Epithelial cell of prostate (primary cell): ENCODE data around the gene ARRDC2.
"Not testable (repeated sequence)": the region's sequence is repeated elsewhere in the genome, so short reads cannot be mapped to it uniquely, and the experiment has no call there.

ENCODE experiments used
- DNase-seq: peaks from one replicate; pipeline ENCODE4 v3.0.0-alpha.2; 2011; ENCODE audit warnings: low read depth, low spot score
- H3K27ac ChIP-seq: fragments of 450-650 bp; 2 replicates; pipeline ENCODE4 v1.5.1; 2017; ENCODE audit warnings: mild to moderate bottlenecking

ARRDC2 gene

GRCh38 chr19:18007917-18008673 lies at the start of gene ARRDC2:
Gene ARRDC2, plus strand, starts transcription at chr19:18008170. Its CDS starts 141 bp downstream, at chr19:18008311.
- H3K27ac ChIP-seq: peak within 1 kb of the TSS; percentile 11
- no peak for DNase-seq

DNA sequence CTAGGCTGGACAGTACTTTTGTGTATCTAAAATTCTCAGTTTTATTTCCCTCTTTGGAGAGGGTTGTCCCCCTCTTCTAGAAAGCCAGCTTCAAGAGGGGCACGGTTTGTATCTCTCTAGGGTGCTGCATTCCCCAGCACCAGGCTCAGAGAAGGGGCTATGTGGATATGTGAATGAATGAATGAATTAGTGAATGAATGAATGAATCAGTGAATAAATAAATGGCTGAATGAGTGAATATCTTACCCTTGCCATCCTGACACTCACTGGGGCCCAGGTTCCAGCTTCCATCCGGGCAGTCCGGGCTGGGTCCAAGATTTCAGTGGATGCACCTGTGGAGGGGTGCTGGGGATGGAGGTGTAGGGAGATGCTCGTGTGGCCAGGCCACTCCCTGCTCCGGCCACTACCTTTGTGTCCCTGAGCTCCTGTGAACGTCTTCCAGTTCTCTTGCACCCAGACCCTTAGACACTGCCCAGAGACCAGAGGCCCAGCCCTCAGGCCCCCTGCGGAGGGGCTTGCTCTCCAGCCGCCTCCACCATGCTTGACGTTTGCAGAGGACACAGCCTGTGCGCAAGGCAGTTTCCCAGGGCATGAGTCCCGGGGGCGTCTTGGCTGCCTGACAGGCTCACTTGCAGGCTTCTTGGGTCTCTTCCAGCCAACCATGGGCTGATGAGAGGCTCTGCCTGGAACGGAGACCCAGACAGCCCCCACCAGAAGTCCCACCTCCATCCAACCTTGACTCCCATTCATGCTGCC lies 43.9 kb upstream of the ARRDC2 start:
- H3K27ac ChIP-seq: no peak overlapping the region
- no peak for DNase-seq

GRCh38 chr19:17965370-17966128 lies 42.4 kb upstream of the ARRDC2 start:
- no peak overlapping the region for H3K27ac ChIP-seq
- DNase-seq: no peak

GRCh38 chr19:17966129-17966483 lies 41.9 kb upstream of the ARRDC2 start:
- no peak for DNase-seq
- no peak overlapping the region for H3K27ac ChIP-seq

DNA sequence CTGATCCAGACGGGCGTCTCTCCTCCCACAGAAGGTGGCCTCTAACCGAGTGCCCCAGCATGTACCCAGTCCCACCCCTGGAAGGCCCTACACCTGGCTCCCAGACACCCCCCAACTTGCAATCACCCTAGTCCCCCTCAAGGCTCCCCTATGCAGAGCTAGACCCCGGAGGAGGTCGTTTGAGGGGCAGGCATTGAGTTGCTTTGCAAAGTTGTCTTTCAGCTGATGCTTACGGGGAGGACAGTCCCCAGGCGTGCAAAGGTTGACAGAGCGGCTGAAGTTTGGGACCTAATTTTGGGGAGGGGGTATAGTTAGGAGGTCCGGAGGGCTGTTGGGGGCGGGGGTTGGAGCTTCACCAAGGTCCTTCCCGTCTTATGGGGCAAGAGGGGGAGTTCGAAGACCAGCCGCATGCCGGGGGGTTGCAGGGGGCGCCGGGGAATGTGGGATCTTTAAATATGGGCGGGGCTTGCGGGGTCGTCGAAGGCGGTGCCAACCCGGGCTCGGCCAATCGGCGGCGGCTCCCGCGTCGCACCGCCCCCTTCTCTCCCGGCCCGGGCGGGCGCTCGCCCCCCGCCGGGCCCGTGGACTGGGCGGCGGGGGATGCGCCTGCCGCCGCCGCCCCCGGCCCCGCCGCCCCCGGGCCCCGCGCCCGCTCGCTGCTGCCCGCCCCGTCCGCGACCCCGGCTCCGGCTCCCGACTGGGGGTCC lies 41.3 kb upstream of the ARRDC2 start, which contains the start of gene KCNN1:
KCNN1 (plus strand) TSS at position 558 of the 707 bp plus-strand sequence. CDS start 6,782 bp downstream, outside the sequence.
- DNase-seq: no peak
- no peak within 1 kb of the TSS for H3K27ac ChIP-seq

DNA sequence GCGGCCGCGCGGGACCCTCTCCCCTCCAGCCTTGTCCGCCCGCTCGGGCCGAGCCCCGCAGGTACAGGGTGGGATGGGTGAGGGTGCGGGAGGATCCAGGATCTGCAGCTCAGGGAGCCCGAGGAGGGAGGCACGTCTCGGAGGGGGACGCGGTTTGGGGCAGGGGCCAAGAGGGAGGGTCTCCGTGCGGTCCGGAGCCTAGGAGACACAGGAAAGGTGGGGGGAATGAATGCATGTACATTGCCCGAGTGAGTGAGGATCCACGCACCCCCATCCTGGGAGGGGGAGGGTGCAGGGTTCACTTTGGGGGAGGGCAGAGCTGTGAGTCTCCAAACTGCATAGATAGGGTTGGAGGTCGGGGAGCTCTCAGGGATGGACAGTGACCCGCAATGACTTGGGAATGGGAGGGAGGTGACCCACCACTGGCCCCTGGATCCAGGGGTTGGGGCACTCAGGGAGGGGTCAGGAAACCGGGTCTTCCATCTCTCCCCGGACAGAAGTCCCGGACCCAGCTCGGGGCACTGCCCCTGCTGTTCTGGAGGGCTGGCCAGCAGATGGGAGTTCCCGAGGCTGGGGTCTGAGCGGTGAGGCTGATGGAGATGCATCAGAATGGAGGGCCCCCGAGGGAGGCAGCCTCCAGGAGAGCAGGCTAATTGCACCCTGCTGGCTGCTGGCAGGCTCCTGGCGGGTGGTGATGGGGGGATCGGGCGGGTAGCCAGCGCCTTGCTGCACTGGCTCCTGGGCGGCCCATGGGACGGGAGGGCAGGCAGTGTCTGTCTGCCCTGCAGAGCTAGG lies 40.5 kb upstream of the ARRDC2 start:
- no peak for DNase-seq
- no peak overlapping the region for H3K27ac ChIP-seq

DNA sequence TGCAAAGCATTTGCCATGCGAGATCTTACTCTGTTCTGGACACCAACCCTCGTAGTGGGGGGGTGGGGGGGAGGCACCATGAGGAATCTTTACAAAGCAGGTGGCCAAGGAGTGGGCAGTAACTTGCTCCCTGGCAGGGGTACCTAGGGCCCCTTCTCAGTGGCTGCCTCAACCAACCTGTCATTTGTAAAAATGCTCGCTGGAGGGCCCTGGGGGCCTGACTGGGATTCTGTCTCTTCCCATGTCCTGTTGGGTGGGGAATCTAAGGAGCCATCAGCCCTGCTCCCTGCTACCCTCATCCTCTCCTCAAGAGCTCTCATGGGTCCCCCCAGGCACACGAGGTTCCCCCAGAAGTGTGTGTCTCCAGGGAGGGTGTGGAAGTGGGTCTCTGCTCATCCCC lies 39.6 kb upstream of the ARRDC2 start:
- DNase-seq: no peak
- no peak overlapping the region for H3K27ac ChIP-seq

GRCh38 chr19:17969096-17969792 lies 38.7 kb upstream of the ARRDC2 start:
- H3K27ac ChIP-seq: no peak overlapping the region
- DNase-seq: no peak

DNA sequence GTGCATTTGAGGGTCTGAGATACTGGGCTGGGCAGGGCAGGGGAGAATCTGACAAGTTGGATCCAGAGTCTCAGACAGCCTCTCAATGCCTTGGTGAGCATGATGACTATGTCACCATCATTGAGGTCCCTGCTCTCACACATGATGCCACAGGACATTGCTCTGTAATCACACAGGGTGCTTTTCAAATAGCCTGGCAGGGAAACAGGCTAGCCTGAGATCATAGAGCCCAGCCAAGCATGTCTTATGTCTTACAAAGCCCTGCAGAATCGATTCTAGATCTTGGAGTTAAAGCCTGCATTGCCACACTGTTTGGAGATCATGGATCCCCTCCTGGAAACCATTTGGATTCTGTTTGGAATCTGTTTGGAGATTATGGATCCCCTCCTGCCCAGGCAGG lies 35.7 kb upstream of the ARRDC2 start:
- no peak overlapping the region for H3K27ac ChIP-seq
- DNase-seq: no peak

DNA sequence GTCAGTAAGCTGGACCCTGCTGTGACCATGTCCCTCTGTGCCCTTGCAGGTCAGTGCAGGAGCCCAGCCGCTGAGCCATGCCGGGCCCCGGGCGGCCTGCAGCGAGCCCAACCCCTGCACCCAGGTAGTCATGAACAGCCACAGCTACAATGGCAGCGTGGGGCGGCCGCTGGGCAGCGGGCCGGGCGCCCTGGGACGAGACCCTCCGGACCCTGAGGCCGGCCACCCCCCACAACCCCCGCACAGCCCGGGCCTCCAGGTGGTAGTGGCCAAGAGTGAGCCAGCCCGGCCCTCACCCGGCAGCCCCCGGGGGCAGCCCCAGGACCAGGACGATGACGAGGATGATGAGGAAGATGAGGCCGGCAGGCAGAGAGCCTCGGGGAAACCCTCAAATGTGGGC lies 34.2 kb upstream of the ARRDC2 start:
- no peak overlapping the region for H3K27ac ChIP-seq
- no peak for DNase-seq

DNA sequence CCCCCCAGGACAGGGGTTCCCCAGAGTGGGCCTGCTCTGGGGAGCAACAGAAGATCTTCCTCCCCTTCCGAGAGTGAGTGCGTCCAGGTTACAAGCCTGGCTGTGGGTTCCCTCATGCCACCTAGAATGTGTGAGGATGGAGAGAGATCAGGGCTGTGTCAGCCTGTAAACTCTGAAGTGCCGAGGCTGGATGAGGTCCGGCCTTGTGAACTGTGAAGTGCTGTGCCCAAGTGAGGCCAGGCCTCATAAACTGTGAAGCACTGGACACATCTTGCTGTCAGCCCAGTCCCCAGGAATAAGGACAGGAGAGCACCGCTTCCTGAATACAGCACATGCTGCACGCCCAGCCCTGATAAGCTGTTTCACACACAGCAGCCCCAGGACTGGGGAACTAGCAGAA lies 33.4 kb upstream of the ARRDC2 start:
- DNase-seq: no peak
- H3K27ac ChIP-seq: no peak overlapping the region

DNA sequence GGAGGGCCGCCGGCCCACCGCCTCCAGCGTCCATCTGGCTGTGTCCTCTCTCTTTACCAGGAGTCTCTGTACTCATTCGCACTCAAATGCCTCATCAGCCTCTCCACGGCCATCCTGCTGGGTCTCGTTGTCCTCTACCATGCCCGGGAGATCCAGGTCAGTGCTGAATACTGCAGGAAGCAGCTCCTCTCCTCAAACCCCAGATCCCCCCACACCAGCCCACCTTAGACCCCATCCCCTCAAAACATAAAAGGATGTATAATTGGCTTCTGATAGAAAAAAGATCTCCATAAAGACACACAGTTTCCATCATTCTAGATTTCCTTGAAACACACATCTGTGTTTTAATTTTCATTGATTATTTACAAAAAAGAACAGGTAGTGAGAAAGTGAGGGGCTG lies 32.9 kb upstream of the ARRDC2 start:
- H3K27ac ChIP-seq: no peak overlapping the region

GRCh38 chr19:17977021-17977420 lies 30.9 kb upstream of the ARRDC2 start:
- DNase-seq: no peak
- H3K27ac ChIP-seq: no peak overlapping the region

More for the DNA sequence above, 32.9 kb upstream of the ARRDC2 start:
- no peak for DNase-seq

GRCh38 chr19:17977488-17977887 lies 30.5 kb upstream of the ARRDC2 start:
- no peak overlapping the region for H3K27ac ChIP-seq
- no peak for DNase-seq

GRCh38 chr19:17981611-17982010 lies 26.4 kb upstream of the ARRDC2 start:
- DNase-seq: no peak

DNA sequence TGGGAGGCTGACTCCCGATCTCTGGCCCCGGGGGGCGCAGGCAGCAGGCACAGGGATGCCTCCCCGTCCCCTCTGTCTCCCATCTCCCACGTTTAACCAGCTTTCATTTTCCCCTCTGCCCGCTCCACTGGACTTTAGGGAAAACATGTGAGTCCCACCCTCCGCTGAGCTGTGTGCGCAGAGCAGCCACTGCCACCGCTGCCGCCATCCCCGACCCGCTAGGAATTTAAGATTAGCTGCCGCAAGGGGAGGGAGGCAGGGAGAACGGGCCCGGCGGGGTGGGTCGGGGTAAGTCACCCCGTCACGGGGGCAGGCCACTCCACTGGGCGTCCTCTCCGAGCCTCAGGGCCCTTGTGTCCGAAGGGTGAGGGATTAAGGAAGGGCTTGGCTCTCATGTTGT lies 25.5 kb upstream of the ARRDC2 start:
- no peak for DNase-seq

More at GRCh38 chr19:17981611-17982010, 26.4 kb upstream of the ARRDC2 start:
- no peak overlapping the region for H3K27ac ChIP-seq

DNA sequence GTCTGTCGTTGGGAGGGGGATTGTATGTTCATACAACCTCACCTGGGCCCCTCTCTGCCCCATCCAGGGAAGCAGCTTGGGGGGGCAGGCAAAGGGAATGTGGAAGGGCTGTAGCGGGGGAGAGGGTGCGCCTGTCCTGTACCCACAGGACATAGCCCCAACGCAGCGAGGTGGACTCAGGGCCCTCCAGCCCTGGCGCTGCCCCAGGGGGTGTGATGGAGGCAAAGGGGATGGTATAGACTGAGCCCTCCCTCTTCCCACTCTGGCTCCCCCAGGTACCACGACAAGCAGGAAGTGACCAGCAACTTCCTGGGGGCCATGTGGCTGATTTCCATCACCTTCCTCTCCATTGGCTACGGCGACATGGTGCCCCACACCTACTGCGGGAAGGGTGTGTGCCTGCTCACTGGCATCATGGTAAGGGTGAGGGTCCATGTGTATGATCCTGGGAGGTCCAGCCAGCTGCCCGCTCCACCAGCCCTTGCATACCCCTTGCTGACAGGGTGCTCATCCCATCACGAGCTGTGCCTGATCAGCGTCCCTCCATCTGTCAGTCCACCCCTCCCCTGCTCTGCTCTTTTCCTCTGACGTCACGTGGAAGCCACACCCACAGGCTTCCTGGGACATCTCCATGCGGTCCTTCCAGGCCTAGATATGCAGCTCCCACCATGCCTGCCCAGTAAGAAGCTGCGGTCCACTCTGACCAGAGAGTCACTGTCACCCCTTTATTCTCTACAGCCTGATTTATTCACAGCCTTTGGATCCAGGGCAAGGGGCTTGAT lies 22.7 kb upstream of the ARRDC2 start:
- no peak for DNase-seq
- no peak overlapping the region for H3K27ac ChIP-seq

More for the DNA sequence above, 25.5 kb upstream of the ARRDC2 start:
- no peak overlapping the region for H3K27ac ChIP-seq

DNA sequence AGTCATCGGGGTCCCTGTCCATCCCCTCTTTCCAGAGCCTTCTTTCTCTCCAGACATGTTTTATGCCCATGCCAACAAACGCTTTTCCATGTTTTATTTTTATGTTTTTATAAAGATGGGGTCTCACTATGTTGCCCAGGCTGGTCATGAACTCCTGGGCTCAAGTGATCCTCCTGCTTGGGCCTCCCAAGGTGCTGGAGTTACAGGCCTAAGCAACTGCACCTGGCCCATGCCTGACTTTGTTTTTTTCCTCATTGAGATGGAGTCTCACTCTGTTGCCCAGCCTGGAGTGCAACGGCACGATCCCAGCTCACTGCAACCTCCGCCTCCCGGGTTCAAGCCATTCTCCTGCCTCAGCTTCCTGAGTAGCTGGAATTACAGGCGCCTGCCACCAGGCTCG lies 21.4 kb upstream of the ARRDC2 start:
- DNase-seq, H3K27ac ChIP-seq: not testable (repeated sequence)
